GM12872 (cell line): ENCODE measurements around the gene CACNA2D2.

Source experiments
- CTCF ChIP-seq: IDR thresholded peaks from 3 replicates; pipeline ENCODE4 v1.5.1; 2011; ENCODE audit warnings: low read depth, mild to moderate bottlenecking, low read length, moderate library complexity; ENCODE audit not compliant: insufficient read depth

The CACNA2D2 gene

DNA sequence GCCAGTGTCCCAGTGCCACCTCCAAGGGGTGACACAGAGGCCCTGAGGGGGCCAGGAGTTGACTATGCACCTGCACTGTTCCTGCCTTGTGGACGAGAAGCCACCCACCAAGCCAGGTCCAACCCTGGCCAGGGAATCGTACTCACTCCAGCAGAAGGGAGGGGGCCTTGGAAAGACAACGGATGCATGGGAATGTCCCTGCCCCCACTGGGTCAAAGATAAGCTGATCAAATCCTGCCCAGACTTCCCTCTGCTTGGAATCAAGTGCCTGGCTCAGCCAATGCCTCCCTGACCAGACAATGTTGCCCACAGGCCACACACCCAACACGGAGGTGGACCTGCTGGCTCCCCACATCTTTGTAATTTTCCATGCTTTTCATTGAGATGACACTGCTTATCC, 23.9 kb downstream of the CACNA2D2 start:
- no peak for TF ChIP-seq CTCF

- no peak for TF ChIP-seq CTCF
Measured at GRCh38 chr3:50478671-50479260, 24.7 kb downstream of the CACNA2D2 start.

DNA sequence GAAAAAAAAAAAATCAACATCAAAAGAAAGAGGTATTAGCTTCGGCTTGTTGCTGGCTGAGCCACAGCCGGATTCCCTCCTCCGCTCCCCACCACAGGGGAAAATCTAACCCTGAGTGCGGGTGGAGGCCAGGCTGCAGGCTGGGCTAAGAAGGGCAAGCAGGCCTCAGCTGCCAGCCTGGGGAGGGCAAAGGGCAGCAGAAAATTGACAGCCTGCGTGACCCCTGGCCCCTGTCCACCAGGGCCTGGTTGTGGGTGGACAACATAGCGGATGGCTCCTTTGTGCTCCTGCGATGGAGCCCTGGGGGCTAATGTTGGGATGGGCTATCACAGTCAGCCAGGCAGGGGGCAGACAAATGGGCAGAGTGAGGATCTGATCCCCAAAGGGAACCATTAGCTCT, 25.4 kb downstream of the CACNA2D2 start:
- no peak for TF ChIP-seq CTCF

DNA sequence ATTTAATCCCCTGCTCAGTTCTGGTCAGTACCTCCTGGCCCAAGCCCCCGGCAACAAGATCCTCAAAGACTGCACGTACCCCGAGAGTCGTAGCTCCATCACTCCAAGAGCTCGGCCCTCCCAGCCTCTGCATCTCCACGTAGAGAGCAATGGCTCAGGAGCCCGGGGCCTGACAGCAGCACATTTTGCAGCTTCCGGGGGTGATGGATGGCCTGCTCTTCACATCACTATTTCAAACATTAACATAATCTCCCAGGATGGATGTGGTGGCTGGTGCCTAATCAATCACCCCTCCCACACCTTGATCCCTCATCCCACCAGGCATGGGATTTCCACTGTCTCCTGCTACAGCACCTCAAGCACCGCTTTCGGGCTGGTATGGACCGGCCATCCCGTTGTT, 28.1 kb downstream of the CACNA2D2 start:
- TF ChIP-seq CTCF = no peak

GRCh38 chr3:50474717-50475116, 28.7 kb downstream of the CACNA2D2 start:
- TF ChIP-seq CTCF = no peak

DNA sequence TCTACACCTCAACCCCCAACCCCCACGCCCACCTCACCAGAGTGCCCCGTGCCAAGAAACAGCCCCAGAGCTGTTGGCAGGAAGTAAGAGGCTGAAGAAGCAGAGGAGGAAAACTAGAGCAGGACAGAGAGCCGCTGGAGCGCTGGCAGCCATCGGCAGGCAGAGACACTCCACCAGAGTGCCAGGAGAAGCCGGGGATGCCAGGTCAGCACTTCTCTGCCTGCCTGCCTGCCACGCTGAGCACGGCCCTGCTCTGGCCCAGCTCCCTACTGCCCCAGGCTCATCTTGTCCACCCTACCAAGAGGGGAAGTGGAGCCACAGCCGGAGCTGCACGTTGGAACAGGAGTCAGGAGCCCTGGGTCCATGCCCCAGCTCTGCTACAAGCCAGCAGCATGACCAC, 29.7 kb downstream of the CACNA2D2 start:
- TF ChIP-seq CTCF = no peak

GRCh38 chr3:50472958-50473357, 30.5 kb downstream of the CACNA2D2 start:
- no peak for TF ChIP-seq CTCF
